RPMI8226 (cell line): ENCODE measurements around the gene SP5.
"Not testable (repeated sequence)": the region's sequence is repeated elsewhere in the genome, so short reads cannot be mapped to it uniquely, and the experiment has no call there.

Experiments
- DNase-seq: peaks from one replicate; pipeline ENCODE4 v3.0.0-alpha.2; 2015

Gene SP5

GRCh38 chr2:170711774-170712652 is 3.1 kb upstream of the SP5 start:
- no peak for DNase-seq

GRCh38 chr2:170712653-170713542 is 2.2 kb upstream of the SP5 start:
- DNase-seq, result no peak

GRCh38 chr2:170713543-170714380 is 1.4 kb upstream of the SP5 start:
- no peak for DNase-seq

GRCh38 chr2:170714381-170715061 is 616 bp upstream of the SP5 start:
- DNase-seq, result no peak

- DNase-seq, result no peak
These were observed 1.0 kb downstream of the SP5 start for GRCh38 chr2:170715932-170716777.

GRCh38 chr2:170716851-170717598 is 1.9 kb downstream of the SP5 start:
- no peak for DNase-seq

- DNase-seq, result no peak
These were observed 2.4 kb downstream of the SP5 start for GRCh38 chr2:170717599-170717963.

- DNase-seq, result no peak
These were observed 3.0 kb downstream of the SP5 start for GRCh38 chr2:170717991-170718589.

- no peak for DNase-seq
These were observed 4.7 kb downstream of the SP5 start for GRCh38 chr2:170719810-170720209.

- DNase-seq, result no peak
These were observed 6.5 kb downstream of the SP5 start for GRCh38 chr2:170721678-170722077.

GRCh38 chr2:170722301-170722700 is 7.2 kb downstream of the SP5 start:
- DNase-seq, result no peak

GRCh38 chr2:170723446-170723958 is 8.4 kb downstream of the SP5 start:
- no peak for DNase-seq

- DNase-seq, result no peak
These were observed 18.9 kb downstream of the SP5 start for GRCh38 chr2:170733798-170734600.

- not testable (repeated sequence) for DNase-seq
These were observed 19.5 kb downstream of the SP5 start for GRCh38 chr2:170734601-170735000.

GRCh38 chr2:170736628-170737027 is 21.5 kb downstream of the SP5 start:
- no peak for DNase-seq

- no peak for DNase-seq
These were observed 22.3 kb downstream of the SP5 start for GRCh38 chr2:170737406-170737805.

- no peak for DNase-seq
These were observed 22.7 kb downstream of the SP5 start for GRCh38 chr2:170737821-170738220.

- no peak for DNase-seq
These were observed 23.9 kb downstream of the SP5 start for GRCh38 chr2:170739048-170739447.

GRCh38 chr2:170739507-170740046 is 24.4 kb downstream of the SP5 start:
- DNase-seq, result no peak
